Testis (tissue), 3 donors: ENCODE results near the gene TMPRSS11A. TPM values are rescaled to one million over a fixed set of nuclear protein-coding genes. Genes with fewer than 3 reads are reported as not detected.

ENCODE experiments used
- DNase-seq: peaks from one replicate; pipeline ENCODE4 v3.0.0-alpha.2; 2019
- H3K27ac ChIP-seq, 2 donors: fragments of 200-600 bp; sonication (generic); one replicate each; pipeline ENCODE4 v1.5.1; 2019
- H3K27me3 ChIP-seq: fragments of 200-600 bp; sonication (generic); one replicate; pipeline ENCODE4 v1.5.1; 2019
- H3K36me3 ChIP-seq: fragments of 200-600 bp; sonication (generic); one replicate; pipeline ENCODE4 v1.5.1; 2017; ENCODE audit warnings: low read depth; ENCODE audit errors: missing control alignments
- H3K4me1 ChIP-seq: fragments of 200-600 bp; sonication (generic); one replicate; pipeline ENCODE4 v1.5.1; 2019
- H3K4me3 ChIP-seq, 2 donors: fragments of 200-600 bp; sonication (generic); one replicate each; pipeline ENCODE4 v1.5.1; 2017 to 2019
- H3K9me3 ChIP-seq: fragments of 200-600 bp; sonication (generic); one replicate; pipeline ENCODE4 v1.5.1; 2017
- POLR2A ChIP-seq: fragments of 450-650 bp; IDR thresholded peaks from one replicate; pipeline ENCODE4 v1.6.1; 2017; ENCODE audit warnings: antibody characterized with exemption, mild to moderate bottlenecking, moderate library complexity
- WGBS, 2 donors: methylation state at CpG; one replicate each; pipeline ENCODE4 v1.1.5; 2018; 5-methylcytosine and 5-hydroxymethylcytosine counted together
- intact Hi-C: fragments of 100-400 bp; cut with DNase I; formaldehyde crosslinking; loops from one replicate; pipeline ENCODE4 v1.15.1; 2023; ENCODE audit warnings: low total_unique reads
- polyA plus RNA-seq: library from polyadenylated mRNA; stranded (reverse); fragments of 350-450 nt; fragmentation: Illumina TruSeq; extraction: RNeasy Lipid Tissue Mini Kit (QIAGEN cat#74804); gene quantifications from one replicate; pipeline ENCODE4 v1.2.3, GENCODE V29; 2014; ENCODE audit warnings: low read depth, low replicate concordance; ENCODE audit not compliant: insufficient read depth
- total RNA-seq, 2 donors: library from RNA; depleted of rRNA; stranded (reverse); fragments of >200 nt; gene quantifications; one replicate each; pipeline ENCODE4 v1.2.3, GENCODE V29; 2016
- TF ChIP-seq, protein P1 (sequence below), 3 experiments: fragments of 450-650 bp in 2 of 3; fragments of 200-600 bp in 1 of 3; sonication (generic) in 1 of 3; IDR thresholded peaks; one replicate each; pipeline ENCODE4 v1.5.1; 2016 to 2019; ENCODE audit warnings: antibody characterized with exemption in 3 of 3, mild to moderate bottlenecking in 2 of 3, moderate library complexity in 1 of 3

Gene TMPRSS11A
- total and polyA plus RNA-seq, 3 donors from 2014 or later = 0.06 to 0.70 TPM; not detected in 1

DNA sequence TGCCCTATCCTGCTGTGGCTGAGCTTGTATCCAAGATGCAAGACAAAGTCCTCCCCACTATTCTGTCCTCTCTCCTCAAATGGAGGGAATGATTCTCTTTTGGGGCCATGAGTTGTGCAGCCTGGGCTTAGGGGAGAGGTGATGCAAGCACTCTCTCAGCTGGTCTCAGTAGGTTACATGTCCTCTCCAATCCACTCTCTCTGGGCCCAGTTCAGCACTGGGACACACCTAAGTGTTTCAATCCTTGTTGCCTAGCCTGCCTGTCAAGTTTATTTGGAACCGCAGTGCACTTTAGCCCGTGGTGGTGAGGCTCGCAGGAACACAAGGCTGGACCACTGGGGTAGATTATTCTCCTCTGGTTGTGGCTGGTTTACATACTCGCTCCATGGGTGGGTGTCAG is 55.6 kb downstream of the TMPRSS11A start:
- 87 to 93% methylated on average over 4 of the region's 4 CpGs for WGBS, 2 donors
- TF ChIP-seq, protein P1, sequence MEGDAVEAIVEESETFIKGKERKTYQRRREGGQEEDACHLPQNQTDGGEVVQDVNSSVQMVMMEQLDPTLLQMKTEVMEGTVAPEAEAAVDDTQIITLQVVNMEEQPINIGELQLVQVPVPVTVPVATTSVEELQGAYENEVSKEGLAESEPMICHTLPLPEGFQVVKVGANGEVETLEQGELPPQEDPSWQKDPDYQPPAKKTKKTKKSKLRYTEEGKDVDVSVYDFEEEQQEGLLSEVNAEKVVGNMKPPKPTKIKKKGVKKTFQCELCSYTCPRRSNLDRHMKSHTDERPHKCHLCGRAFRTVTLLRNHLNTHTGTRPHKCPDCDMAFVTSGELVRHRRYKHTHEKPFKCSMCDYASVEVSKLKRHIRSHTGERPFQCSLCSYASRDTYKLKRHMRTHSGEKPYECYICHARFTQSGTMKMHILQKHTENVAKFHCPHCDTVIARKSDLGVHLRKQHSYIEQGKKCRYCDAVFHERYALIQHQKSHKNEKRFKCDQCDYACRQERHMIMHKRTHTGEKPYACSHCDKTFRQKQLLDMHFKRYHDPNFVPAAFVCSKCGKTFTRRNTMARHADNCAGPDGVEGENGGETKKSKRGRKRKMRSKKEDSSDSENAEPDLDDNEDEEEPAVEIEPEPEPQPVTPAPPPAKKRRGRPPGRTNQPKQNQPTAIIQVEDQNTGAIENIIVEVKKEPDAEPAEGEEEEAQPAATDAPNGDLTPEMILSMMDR (IDR thresholded peaks at IDR 0.05) = no peak
- no peak for TF ChIP-seq POLR2A
- Histone ChIP-seq H3K36me3 (no peaks in the 10 kb centered on the region), H3K27ac (no peak overlapping the region), H3K4me3 (no peak overlapping the region), H3K27me3 (no peaks in the 10 kb centered on the region), H3K4me1 (no peaks in the 10 kb centered on the region), H3K9me3 (no peaks in the 10 kb centered on the region)
- intact Hi-C loops = no loop called here
- no peak for DNase-seq

DNA sequence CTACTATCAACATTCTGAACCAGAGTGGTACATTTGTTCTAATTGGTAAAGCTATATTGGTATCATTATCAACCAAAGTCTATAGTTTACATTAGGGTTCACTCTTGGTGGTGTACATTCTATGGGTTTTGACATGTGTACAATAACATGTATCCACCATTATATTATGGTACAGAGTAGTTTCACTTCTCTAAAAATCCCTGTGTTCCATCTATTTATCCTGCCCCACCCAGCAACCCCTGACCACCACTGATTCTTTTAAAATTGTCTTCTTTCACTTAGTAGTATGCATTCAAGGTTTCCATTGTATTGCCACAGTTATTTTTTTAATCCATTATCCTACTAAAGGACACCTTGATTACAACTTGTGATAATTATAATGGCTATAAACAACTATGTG is 64.2 kb downstream of the TMPRSS11A start:
- no peak for TF ChIP-seq POLR2A
- TF ChIP-seq, protein P1 (IDR thresholded peaks at IDR 0.05) = no peak
- H3K27ac ChIP-seq = no peak overlapping the region
- DNase-seq = no peak
- no peaks in the 10 kb centered on the region for H3K36me3 ChIP-seq
- no peaks in the 10 kb centered on the region for H3K4me1 ChIP-seq
- H3K9me3 ChIP-seq = no peaks in the 10 kb centered on the region
- no peaks in the 10 kb centered on the region for H3K27me3 ChIP-seq
- H3K4me3 ChIP-seq = no peak overlapping the region
- intact Hi-C loops = no loop called here

GRCh38 chr4:67897686-67898085 is 65.6 kb downstream of the TMPRSS11A start:
- no peaks in the 10 kb centered on the region for H3K9me3 ChIP-seq
- no peaks in the 10 kb centered on the region for H3K27me3 ChIP-seq
- H3K4me1 ChIP-seq = no peaks in the 10 kb centered on the region
- TF ChIP-seq, protein P1 (IDR thresholded peaks at IDR 0.05) = no peak
- TF ChIP-seq POLR2A = no peak
- intact Hi-C loops = no loop called here
- no peak overlapping the region for H3K27ac ChIP-seq
- H3K4me3 ChIP-seq = no peak overlapping the region
- DNase-seq = no peak
- no peaks in the 10 kb centered on the region for H3K36me3 ChIP-seq

- Histone ChIP-seq H3K4me3 (peak overlapping the region; percentile 19 to 23), H3K27me3 (no peaks in the 10 kb centered on the region), H3K27ac (no peak overlapping the region), H3K4me1 (no peaks in the 10 kb centered on the region), H3K36me3 (no peaks in the 10 kb centered on the region), H3K9me3 (no peaks in the 10 kb centered on the region)
- DNase-seq = no peak
- no peak for TF ChIP-seq POLR2A
- TF ChIP-seq, protein P1 (IDR thresholded peaks at IDR 0.05) = no peak
- intact Hi-C loops = no loop called here
- 74 to 82% methylated on average over 8 to 19 of the region's 26 CpGs for WGBS, 2 donors
These were observed 66.8 kb downstream of the TMPRSS11A start for GRCh38 chr4:67896421-67897065.

DNA sequence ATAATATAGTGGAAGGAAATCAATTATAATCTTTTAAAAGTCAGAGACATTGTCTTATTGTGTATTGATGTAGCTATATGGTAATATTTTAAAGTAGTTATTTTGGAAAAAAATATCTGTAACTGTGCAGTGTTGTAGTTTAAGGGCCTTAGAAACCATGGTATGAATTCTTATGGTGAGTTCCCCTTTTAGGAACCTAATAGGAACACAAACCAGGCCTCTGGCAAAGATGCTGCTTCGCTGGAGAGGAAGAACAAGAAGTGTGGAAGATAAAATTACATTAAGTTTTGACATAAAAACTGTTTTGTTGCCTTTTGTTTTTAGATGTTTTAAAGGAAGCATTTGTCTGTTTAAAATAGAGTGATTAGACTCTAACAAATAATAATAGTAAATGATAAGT is 68.6 kb downstream of the TMPRSS11A start:
- DNase-seq = no peak
- Histone ChIP-seq H3K4me3 (no peak overlapping the region), H3K27ac (no peak overlapping the region), H3K36me3 (no peaks in the 10 kb centered on the region), H3K27me3 (no peaks in the 10 kb centered on the region), H3K4me1 (no peaks in the 10 kb centered on the region), H3K9me3 (no peaks in the 10 kb centered on the region)
- intact Hi-C loops = no loop called here
- WGBS, 2 donors = 34 to 45% methylated on average over 1 of the region's 1 CpG
- TF ChIP-seq, protein P1 (IDR thresholded peaks at IDR 0.05) = no peak
- no peak for TF ChIP-seq POLR2A
